KMS-11 (cell line): ENCODE measurements around the gene PRPF4.

ENCODE experiments used
- H2AFZ ChIP-seq: fragments of 200-600 bp; sonication (generic); 2 replicates; pipeline ENCODE4 v1.6.1; 2016; ENCODE audit warnings: antibody characterized with exemption, mixed run types, low read depth
- H3K27ac ChIP-seq: fragments of 200-600 bp; sonication (generic); 2 replicates; pipeline ENCODE4 v1.6.1; 2016; ENCODE audit warnings: mild to moderate bottlenecking, mixed run types
- H3K27me3 ChIP-seq: fragments of 200-600 bp; sonication (generic); 2 replicates; pipeline ENCODE4 v1.6.1; 2017; ENCODE audit warnings: mild to moderate bottlenecking, low read depth, mixed run types, moderate library complexity; ENCODE audit not compliant: insufficient read depth
- H3K36me3 ChIP-seq: fragments of 200-600 bp; sonication (generic); 2 replicates; pipeline ENCODE4 v1.6.1; 2017; ENCODE audit warnings: mild to moderate bottlenecking, mixed run types; ENCODE audit not compliant: insufficient read depth
- H3K4me1 ChIP-seq: fragments of 200-600 bp; sonication (generic); 2 replicates; pipeline ENCODE4 v1.6.1; 2016; ENCODE audit warnings: mild to moderate bottlenecking, low read depth, mixed run types; ENCODE audit not compliant: poor library complexity, severe bottlenecking
- H3K4me2 ChIP-seq: fragments of 200-600 bp; sonication (generic); 2 replicates; pipeline ENCODE4 v1.7.0; 2016; ENCODE audit warnings: mild to moderate bottlenecking, mixed run types
- H3K4me3 ChIP-seq: fragments of 200-600 bp; sonication (generic); IDR thresholded peaks from 2 replicates; pipeline ENCODE4 v1.6.1; 2017; ENCODE audit warnings: low read depth, low read length, mixed read lengths; ENCODE audit not compliant: insufficient read depth
- H3K79me2 ChIP-seq: fragments of 200-600 bp; sonication (generic); 2 replicates; pipeline ENCODE4 v1.6.1; 2016; ENCODE audit warnings: low read depth, mixed run types; ENCODE audit not compliant: insufficient read depth
- H3K9ac ChIP-seq: fragments of 200-600 bp; sonication (generic); 2 replicates; pipeline ENCODE4 v1.6.1; 2016; ENCODE audit warnings: mild to moderate bottlenecking, mixed run types
- H4K20me1 ChIP-seq: fragments of 200-600 bp; sonication (generic); 2 replicates; pipeline ENCODE4 v1.6.1; 2016; ENCODE audit warnings: mild to moderate bottlenecking, mixed run types; ENCODE audit not compliant: insufficient read depth
- CTCF ChIP-seq: fragments of 200-600 bp; sonication (generic); conservative IDR thresholded peaks from 2 replicates; pipeline ENCODE4 v1.6.1; 2017; ENCODE audit warnings: low read depth, mild to moderate bottlenecking, antibody characterized with exemption, low read length, moderate library complexity, mixed read lengths

PRPF4 gene

GRCh38 chr9:113337714-113338113 is 62.3 kb downstream of the PRPF4 start:
- H3K27ac ChIP-seq = no peak overlapping the region
- no peak overlapping the region for H3K4me2 ChIP-seq
- H3K4me3 ChIP-seq = no peak overlapping the region
- H3K9ac ChIP-seq = no peak overlapping the region
- H3K79me2 ChIP-seq = no peaks in the 10 kb centered on the region
- no peaks in the 10 kb centered on the region for H3K36me3 ChIP-seq
- H2AFZ ChIP-seq = no peak overlapping the region
- H3K27me3 ChIP-seq = no peaks in the 10 kb centered on the region
- TF ChIP-seq CTCF = no peak
- peaks cover 9% of the 10 kb centered on the region for H3K4me1 ChIP-seq
- no peaks in the 10 kb centered on the region for H4K20me1 ChIP-seq

GRCh38 chr9:113340011-113340699 is 64.7 kb downstream of the PRPF4 start, which contains the start of gene WDR31:
WDR31 (minus strand) TSS chr9:113340275; CDS start chr9:113332022, 8,253 bp downstream.
- peak within 1 kb of the TSS; percentile 97 for H2AFZ ChIP-seq
- H3K79me2 ChIP-seq = no peaks in the 10 kb centered on the region
- no peak within 1 kb of the TSS for H3K4me3 ChIP-seq
- no peak for TF ChIP-seq CTCF
- H3K27ac ChIP-seq = peak within 1 kb of the TSS; percentile 16; the same call in 1 of the 2 replicates
- peak within 1 kb of the TSS; percentile 52 for H3K9ac ChIP-seq
- H4K20me1 ChIP-seq = no peaks in the 10 kb centered on the region
- peaks cover 14% of the 10 kb centered on the region for H3K4me1 ChIP-seq
- H3K27me3 ChIP-seq = no peaks in the 10 kb centered on the region
- H3K36me3 ChIP-seq = no peaks in the 10 kb centered on the region
- peak within 1 kb of the TSS; percentile 94 for H3K4me2 ChIP-seq

- H3K4me1 ChIP-seq = peaks cover 14% of the 10 kb centered on the region
These were observed 66.4 kb downstream of the PRPF4 start for GRCh38 chr9:113341712-113342410.

More at GRCh38 chr9:113341712-113342410, 66.4 kb downstream of the PRPF4 start:
- no peak overlapping the region for H3K9ac ChIP-seq
- no peak overlapping the region for H3K4me2 ChIP-seq
- H4K20me1 ChIP-seq = no peaks in the 10 kb centered on the region
- no peak for TF ChIP-seq CTCF
- H3K4me3 ChIP-seq = no peak overlapping the region
- H3K79me2 ChIP-seq = no peaks in the 10 kb centered on the region
- no peak overlapping the region for H2AFZ ChIP-seq
- H3K27ac ChIP-seq = no peak overlapping the region
- H3K27me3 ChIP-seq = no peaks in the 10 kb centered on the region
- H3K36me3 ChIP-seq = no peaks in the 10 kb centered on the region
